GM18508 (cell line): ENCODE data around the gene MAGEB16.

ENCODE experiments used
- ATAC-seq: cut with Tn5 transposase; IDR thresholded peaks from one replicate; pipeline ENCODE4 v1.9.1; 2021; ENCODE audit warnings: moderate number of reproducible peaks; ENCODE audit not compliant: insufficient read depth, unreplicated experiment

MAGEB16 gene

DNA sequence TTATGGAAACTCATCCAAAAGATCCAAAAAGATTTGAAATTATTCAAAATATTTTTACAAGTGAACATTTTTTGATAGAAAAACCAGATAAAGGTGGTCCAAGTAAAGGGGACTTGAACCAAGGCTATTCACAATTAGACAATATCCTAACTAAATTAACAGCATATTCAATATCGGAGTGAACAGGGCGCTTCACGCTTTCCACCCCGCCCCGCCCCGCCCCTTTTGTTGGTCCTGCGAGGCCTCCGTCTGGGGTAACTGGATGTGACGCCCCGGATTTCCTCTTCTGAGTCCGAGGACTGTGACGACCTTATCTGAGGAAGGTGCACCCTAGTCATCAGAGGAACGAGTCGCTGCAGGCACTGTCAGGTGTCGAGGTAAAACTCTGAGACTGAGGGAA is at the start of gene MAGEB16:
TSS of gene MAGEB16 (plus strand) at position 301 of the 400 bp plus-strand sequence. CDS start 3,855 bp downstream, outside the sequence.
- no peak for ATAC-seq

DNA sequence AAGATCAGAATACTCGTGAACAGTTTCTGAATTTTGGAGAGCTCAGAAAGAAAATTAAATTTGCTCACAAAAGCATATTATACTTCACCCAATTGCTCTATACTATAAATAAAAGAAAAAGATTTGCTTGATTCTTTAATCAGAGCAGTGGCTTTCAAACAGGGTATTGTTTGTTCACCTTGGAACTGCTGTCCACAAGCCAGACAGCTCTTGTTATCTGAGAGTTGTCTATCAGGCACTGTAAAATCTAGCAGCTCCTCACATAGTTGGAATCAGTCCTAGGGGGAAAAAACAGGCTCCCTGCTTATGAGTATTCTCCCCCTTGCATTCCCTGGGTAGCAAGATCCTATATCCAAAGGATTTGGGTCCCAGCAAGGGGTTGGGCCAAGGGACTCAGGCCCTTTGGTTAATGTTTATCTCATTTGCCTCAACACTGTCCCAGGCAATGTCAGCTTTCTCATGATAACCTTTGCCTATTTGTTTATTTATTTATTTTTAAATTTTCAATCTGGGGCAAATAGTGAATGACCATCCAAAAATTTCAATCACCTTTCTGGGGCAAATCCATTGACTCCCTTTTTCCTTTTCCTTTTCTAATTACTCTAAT is 24.1 kb upstream of the MAGEB16 start:
- ATAC-seq, result no peak

DNA sequence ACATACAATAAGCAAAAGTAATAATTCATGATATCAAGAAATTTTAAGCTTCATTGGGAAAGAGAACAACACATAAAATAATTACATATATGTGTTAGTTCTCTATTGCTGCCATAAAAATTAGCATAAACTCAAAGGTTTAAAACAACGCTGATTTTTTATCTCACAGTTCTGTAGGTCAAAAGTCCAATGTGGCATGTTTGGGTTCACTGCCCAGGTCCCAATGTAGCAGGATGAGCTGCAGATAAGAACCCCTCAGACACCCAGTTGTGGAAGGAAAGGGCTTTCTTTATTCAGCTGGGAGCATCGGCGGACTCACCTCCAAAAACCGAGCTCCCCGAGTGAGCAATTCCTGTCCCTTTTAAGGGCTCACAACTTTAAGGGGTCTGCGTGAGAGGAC is 13.1 kb upstream of the MAGEB16 start:
- no peak for ATAC-seq

DNA sequence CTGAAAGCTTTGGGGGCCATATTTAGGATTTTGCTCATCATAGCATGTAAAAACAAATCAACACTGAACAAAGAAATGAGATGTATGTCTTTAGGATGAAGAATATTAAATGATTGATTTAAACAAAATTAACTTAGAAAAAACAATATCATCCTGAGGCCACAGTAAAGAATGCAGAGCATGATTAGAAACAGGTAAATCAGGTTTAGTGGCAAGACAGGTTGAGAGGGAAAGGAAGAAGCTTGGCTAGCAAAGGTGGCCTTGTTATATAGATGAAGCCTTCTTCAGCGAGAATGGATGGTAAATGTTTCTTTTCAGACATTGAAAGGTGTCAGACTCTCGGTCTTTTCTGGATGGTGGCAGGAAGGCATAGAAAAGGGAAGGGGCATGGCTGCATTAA is 11.9 kb upstream of the MAGEB16 start:
- ATAC-seq, result no peak

DNA sequence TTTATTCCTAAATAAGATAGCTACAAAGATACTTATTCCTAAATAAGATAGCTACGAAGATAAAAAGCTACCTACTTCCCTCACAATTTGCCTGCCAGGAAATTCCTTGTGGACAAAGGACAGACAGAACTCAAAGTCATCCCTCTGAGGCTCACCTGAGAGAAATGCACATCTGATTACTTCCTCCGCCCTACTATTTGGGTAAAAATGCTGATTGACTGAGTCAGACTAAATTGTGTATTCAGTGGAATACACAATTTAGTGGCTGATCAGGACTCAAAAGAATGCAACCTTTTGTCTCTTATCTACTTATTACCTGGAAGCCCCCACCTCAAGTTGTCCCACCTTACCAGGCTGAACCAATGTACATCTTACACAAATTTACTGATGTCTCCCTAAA is 10.3 kb upstream of the MAGEB16 start:
- ATAC-seq, result no peak

DNA sequence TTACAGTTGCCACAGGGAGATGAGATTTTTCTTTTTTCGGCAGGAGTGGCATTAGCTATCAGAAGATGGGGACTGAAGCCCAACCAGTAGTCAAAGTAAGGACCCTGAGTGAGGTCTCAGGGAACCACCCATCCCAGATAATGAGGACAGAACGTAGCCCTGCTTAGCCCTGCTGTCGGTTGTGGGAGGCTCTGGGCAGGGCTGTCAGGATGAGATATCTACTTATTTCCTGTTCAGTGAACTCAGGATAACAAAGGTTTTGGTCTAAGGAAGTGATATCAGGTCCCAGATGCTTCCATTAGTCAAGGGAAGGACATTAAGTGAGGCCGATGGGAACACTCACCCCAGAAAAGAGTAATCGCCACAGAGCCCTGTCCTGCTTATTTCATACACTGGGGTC is 2.3 kb downstream of the MAGEB16 start:
- no peak for ATAC-seq

DNA sequence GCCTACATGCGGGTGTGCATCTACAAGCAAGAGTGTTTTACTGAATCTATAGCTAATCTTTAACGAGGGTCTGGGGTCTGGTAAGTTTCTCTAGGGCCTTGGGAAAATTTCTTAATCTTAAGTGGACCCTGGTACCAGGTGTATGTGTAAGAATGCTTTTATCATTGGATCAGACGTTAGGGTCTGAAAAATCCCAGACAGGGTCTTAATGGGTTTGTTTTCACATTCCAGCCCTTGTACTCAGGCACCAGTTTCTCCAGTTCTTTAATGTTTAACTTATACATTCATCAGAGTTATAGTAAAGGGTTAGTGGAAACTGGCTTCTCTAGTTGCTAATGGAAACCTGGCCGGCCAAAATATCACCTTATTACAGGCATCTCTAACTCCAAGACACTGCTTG is 11.6 kb downstream of the MAGEB16 start:
- ATAC-seq, result no peak

DNA sequence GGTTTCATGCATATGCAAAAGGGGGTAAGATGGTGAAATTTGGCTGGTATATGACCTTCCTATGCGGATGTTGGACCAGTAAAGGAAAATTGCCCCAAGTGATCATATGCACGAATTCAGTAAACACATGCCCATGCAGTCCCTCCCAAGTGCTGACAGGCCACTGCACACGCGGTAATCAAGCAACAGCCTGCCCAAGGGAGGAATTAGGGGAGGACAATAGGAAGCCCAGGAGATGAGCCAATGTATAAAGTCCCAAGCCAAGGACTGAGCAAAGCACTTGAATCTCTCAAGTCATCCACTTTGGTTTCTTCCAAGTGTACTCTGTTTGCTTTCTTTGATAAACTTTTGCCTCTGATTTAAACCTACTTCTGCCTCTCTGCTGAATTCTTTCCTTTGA is 21.1 kb downstream of the MAGEB16 start:
- ATAC-seq, result no peak

DNA sequence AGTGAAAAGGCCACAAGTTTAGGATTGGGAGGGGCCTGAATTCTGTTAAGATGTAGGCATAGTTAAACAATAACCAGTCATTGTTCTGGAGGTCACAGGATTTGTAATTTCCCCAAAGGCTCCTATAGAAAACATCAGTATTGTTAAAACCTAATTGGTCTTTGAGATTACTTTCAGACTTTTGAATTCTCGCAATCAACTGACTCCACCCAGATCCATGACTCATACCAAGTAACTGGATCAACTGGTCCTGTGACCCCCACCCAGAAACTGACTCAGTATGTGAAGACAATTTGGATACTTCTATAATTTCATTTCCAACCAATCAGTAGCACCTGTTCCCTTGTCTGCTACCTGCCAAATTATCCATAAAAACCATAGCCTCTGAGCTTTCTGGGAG is 28.4 kb downstream of the MAGEB16 start:
- ATAC-seq, result no peak

DNA sequence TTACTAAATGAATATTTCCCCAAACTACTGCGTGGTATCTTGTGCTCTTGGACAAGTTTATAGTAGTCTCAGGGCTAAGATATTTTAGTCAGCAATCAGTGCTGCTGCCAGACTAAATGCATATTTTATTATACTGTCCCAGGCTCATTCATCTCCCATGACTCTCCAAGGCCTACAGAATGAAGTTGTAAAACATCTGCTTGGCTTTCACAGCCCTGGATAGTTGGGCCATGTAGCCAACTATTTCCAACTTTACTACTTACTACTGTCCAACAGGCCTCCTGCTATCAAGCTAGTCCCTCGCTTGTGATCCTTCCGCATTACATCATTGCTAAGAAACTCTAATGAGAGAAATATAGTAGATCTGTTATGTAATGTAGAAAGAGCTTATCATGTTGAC is 31.4 kb downstream of the MAGEB16 start:
- ATAC-seq, result no peak

DNA sequence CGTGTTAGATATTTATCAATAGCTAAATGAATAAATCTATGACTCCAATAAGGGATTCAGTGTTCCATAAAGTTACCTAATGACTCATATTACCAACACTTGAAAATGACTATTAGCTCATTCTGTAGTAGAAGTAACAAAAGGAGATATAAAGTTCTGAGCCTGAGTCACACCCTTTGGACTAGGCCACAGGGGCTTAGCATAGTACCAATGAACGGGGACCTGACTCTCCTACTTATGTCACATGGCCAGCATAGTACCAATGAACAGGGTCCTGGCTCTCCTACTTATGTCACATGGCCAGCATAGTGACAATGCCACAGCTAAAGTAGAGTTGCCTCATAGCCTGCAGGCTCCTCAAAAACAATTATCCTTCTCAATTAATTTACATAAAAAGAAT is 43.7 kb downstream of the MAGEB16 start:
- no peak for ATAC-seq

DNA sequence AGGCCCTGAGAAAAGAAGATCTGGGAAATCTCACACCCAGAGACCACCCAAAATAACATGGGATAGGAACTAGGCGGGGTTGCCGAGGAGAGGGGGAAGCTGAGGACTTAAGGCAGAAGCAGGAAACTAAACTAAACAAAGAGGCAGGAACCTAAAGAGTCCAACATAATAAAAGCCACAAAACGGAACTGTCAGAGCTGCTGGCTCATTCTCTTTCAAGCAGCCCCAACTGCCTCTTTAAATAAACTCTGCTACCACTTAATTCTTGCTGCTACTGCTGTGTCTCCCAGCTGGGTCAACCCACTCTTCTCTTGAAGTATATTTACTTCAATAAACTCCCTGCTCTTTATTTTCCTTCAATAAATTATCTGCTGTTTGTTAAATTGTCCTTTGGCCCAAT is 44.5 kb downstream of the MAGEB16 start:
- no peak for ATAC-seq

DNA sequence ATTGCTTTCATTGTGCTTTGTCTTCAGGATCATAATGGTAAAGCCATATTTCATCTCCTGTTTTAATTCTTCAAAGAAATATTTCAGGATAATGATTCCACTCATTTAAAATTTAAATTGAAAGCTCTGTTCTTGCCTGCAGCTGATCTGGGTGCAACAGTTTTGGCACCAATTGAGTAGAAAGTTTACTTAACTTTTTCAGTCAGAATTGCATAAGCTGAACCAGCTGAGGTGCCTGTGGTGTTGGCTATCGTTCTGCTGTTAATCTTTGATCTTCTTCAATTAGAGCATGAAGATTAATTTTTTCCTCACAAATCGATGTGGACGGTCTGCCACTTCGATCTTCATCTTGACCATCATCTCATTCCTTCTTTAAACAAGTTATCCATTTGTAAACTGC is 49.6 kb downstream of the MAGEB16 start:
- no peak for ATAC-seq
